IPS-NIHi7 (cell line): ENCODE measurements around the gene TLCD3A.
"Not testable (repeated sequence)": the region's sequence is repeated elsewhere in the genome, so short reads cannot be mapped to it uniquely, and the experiment has no call there.

Experiments
- DNase-seq: peaks from one replicate; pipeline ENCODE4 v3.0.0; 2012; ENCODE audit warnings: mixed read lengths; ENCODE audit errors: extremely low spot score

The TLCD3A gene

GRCh38 chr17:788551-788950 is 56.2 kb downstream of the TLCD3A start:
- DNase-seq, result no peak

- no peak for DNase-seq
These were observed 56.9 kb downstream of the TLCD3A start for GRCh38 chr17:789160-789840.

- DNase-seq, result peak; percentile 54
These were observed 57.8 kb downstream of the TLCD3A start for GRCh38 chr17:789931-790873.

GRCh38 chr17:790874-791247 is 58.5 kb downstream of the TLCD3A start:
- DNase-seq, result not testable (repeated sequence)

- no peak for DNase-seq
These were observed 59.4 kb downstream of the TLCD3A start for GRCh38 chr17:791829-792228.

- no peak for DNase-seq
These were observed 59.9 kb downstream of the TLCD3A start for GRCh38 chr17:792277-792676.
